ENCODE data around the gene PTX4.

DNA sequence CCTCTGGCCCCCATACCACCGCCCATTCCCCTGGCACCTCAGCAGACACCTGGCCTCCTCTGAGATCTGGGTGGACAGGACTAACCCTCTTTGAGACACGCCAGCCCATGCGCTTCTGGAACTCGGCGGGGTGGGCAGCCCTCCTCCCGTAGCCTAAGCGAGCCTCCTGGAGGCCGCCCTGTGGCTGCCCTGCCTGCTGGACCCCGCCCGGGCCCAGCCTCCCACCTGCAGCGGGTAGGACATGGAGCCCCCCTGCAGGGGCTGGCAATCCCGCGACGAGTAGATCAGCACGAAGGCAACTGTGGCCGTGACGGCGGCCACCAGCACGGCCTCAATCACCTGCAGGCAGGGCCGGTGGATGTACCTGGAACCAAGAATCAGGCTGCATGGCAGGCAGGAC lies 36.2 kb downstream of the PTX4 start:
- TF ChIP-seq CTCF (IDR thresholded peaks at IDR 0.05) (no peak), EP300 (IDR thresholded peaks at IDR 0.05) (no peak), POLR2A (IDR thresholded peaks at IDR 0.05) (no peak), POLR2AphosphoS5 (IDR thresholded peaks at IDR 0.05) (no peak)

Data from gastroesophageal sphincter (tissue), 3 donors.